ENCODE measurements around the gene DNAJC15. TPM values are rescaled to one million over a fixed set of nuclear protein-coding genes. Genes with fewer than 3 reads are reported as not detected.

DNAJC15 gene
- total RNA-seq, 1 experiment from 2014 or later, result 12.5 TPM

- intact Hi-C loops (cut with micrococcal nuclease), result no loop called here
- H4K20me1 ChIP-seq (ENCODE audit: low read length), result no peaks in the 10 kb centered on the region
- no peak for DNase-seq
- no peaks in the 10 kb centered on the region for H3K36me3 ChIP-seq (ENCODE audit: low read depth, low read length)
- no peak overlapping the region for H3K9ac ChIP-seq (ENCODE audit: low read length)
- H3K4me3 ChIP-seq (ENCODE audit: low read length), result no peak overlapping the region
- peak overlapping the region; percentile 18; the same call in 1 of the 2 replicates for H3K4me2 ChIP-seq (ENCODE audit: low read length)
- BruUV-seq (replicated peaks), result no TSS peak
- TF ChIP-seq EZH2 (IDR thresholded peaks at IDR 0.05; ENCODE audit: low read length, unreplicated experiment), result no peak
- TF ChIP-seq EZH2phosphoT487 (IDR thresholded peaks at IDR 0.05; ENCODE audit: borderline replicate concordance, low read length), result no peak
- TF ChIP-seq, protein P1, sequence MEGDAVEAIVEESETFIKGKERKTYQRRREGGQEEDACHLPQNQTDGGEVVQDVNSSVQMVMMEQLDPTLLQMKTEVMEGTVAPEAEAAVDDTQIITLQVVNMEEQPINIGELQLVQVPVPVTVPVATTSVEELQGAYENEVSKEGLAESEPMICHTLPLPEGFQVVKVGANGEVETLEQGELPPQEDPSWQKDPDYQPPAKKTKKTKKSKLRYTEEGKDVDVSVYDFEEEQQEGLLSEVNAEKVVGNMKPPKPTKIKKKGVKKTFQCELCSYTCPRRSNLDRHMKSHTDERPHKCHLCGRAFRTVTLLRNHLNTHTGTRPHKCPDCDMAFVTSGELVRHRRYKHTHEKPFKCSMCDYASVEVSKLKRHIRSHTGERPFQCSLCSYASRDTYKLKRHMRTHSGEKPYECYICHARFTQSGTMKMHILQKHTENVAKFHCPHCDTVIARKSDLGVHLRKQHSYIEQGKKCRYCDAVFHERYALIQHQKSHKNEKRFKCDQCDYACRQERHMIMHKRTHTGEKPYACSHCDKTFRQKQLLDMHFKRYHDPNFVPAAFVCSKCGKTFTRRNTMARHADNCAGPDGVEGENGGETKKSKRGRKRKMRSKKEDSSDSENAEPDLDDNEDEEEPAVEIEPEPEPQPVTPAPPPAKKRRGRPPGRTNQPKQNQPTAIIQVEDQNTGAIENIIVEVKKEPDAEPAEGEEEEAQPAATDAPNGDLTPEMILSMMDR (conservative IDR thresholded peaks at IDR 0.05; ENCODE audit: low read depth, low read length), result no peak
- ATAC-seq, result no peak
- no peaks in the 10 kb centered on the region for H3K9me3 ChIP-seq (ENCODE audit: low read length)
- no peaks in the 10 kb centered on the region for H3F3A ChIP-seq (ENCODE audit: low read length, unreplicated experiment)
- ChIA-PET POLR2A (ENCODE audit: unreplicated experiment) (no interaction called here), CTCF (no interaction called here)
- no peak overlapping the region for H2AFZ ChIP-seq (ENCODE audit: low read length)
- H3K27me3 ChIP-seq (ENCODE audit: low read length), result no peaks in the 10 kb centered on the region
- no peaks in the 10 kb centered on the region for H3K9me2 ChIP-seq (replicated peaks; ENCODE audit: low read length)
- no peaks in the 10 kb centered on the region for H3K79me2 ChIP-seq (ENCODE audit: low read length)
- no peak overlapping the region for H3K27ac ChIP-seq (ENCODE audit: low read length)
- H3K4me1 ChIP-seq (ENCODE audit: insufficient read depth, low read length), result peaks cover 17% of the 10 kb centered on the region
These were observed 26.0 kb upstream of the DNAJC15 start for GRCh38 chr13:42997381-42997780.

GRCh38 chr13:42999491-42999890 is 23.9 kb upstream of the DNAJC15 start:
- no peak for DNase-seq
- intact Hi-C loops (cut with micrococcal nuclease), result no loop called here
- Histone ChIP-seq H3K9me2 (replicated peaks; ENCODE audit: low read length) (no peaks in the 10 kb centered on the region), H3F3A (ENCODE audit: low read length, unreplicated experiment) (no peaks in the 10 kb centered on the region), H3K4me3 (ENCODE audit: low read length) (no peak overlapping the region), H2AFZ (ENCODE audit: low read length) (no peak overlapping the region), H3K27me3 (ENCODE audit: low read length) (no peaks in the 10 kb centered on the region), H3K27ac (ENCODE audit: low read length) (no peak overlapping the region), H3K4me2 (ENCODE audit: low read length) (no peak overlapping the region), H3K79me2 (ENCODE audit: low read length) (no peaks in the 10 kb centered on the region), H3K9me3 (ENCODE audit: low read length) (no peaks in the 10 kb centered on the region), H3K9ac (ENCODE audit: low read length) (no peak overlapping the region), H3K4me1 (ENCODE audit: insufficient read depth, low read length) (peaks cover 17% of the 10 kb centered on the region), H4K20me1 (ENCODE audit: low read length) (no peaks in the 10 kb centered on the region), H3K36me3 (ENCODE audit: low read depth, low read length) (no peaks in the 10 kb centered on the region)
- BruUV-seq (replicated peaks), result no TSS peak
- TF ChIP-seq EZH2phosphoT487 (IDR thresholded peaks at IDR 0.05; ENCODE audit: borderline replicate concordance, low read length), result no peak
- TF ChIP-seq, protein P1 (conservative IDR thresholded peaks at IDR 0.05; ENCODE audit: low read depth, low read length), result no peak
- TF ChIP-seq EZH2 (IDR thresholded peaks at IDR 0.05; ENCODE audit: low read length, unreplicated experiment), result no peak
- ChIA-PET POLR2A (ENCODE audit: unreplicated experiment) (interaction anchor here (0.6 kb wide), 1 partner anchor 704 kb away, joined by 4 read pairs; no protein-coding TSS in a partner anchor), CTCF (no interaction called here)
- no peak for ATAC-seq

GRCh38 chr13:43000676-43001075 is 22.7 kb upstream of the DNAJC15 start:
- Histone ChIP-seq H3K27me3 (ENCODE audit: low read length) (no peaks in the 10 kb centered on the region), H3K4me1 (ENCODE audit: insufficient read depth, low read length) (peaks cover 26% of the 10 kb centered on the region), H3F3A (ENCODE audit: low read length, unreplicated experiment) (no peaks in the 10 kb centered on the region), H3K4me2 (ENCODE audit: low read length) (no peak overlapping the region), H3K79me2 (ENCODE audit: low read length) (no peaks in the 10 kb centered on the region), H4K20me1 (ENCODE audit: low read length) (no peaks in the 10 kb centered on the region), H3K4me3 (ENCODE audit: low read length) (no peak overlapping the region), H3K9me3 (ENCODE audit: low read length) (no peaks in the 10 kb centered on the region), H3K9me2 (replicated peaks; ENCODE audit: low read length) (no peaks in the 10 kb centered on the region), H3K36me3 (ENCODE audit: low read depth, low read length) (no peaks in the 10 kb centered on the region), H2AFZ (ENCODE audit: low read length) (no peak overlapping the region), H3K27ac (ENCODE audit: low read length) (no peak overlapping the region), H3K9ac (ENCODE audit: low read length) (no peak overlapping the region)
- TF ChIP-seq EZH2 (IDR thresholded peaks at IDR 0.05; ENCODE audit: low read length, unreplicated experiment), result no peak
- no peak for TF ChIP-seq EZH2phosphoT487 (IDR thresholded peaks at IDR 0.05; ENCODE audit: borderline replicate concordance, low read length)
- TF ChIP-seq, protein P1 (conservative IDR thresholded peaks at IDR 0.05; ENCODE audit: low read depth, low read length), result no peak
- DNase-seq (no peak), ATAC-seq (no peak)
- no TSS peak for BruUV-seq (replicated peaks)
- CTCF ChIA-PET, result no interaction called here
- intact Hi-C loops (cut with micrococcal nuclease), result no loop called here
- POLR2A ChIA-PET (ENCODE audit: unreplicated experiment), result no interaction called here
